ENCODE data around the gene PNLDC1.

Gene PNLDC1

GRCh38 chr6:159800141-159800865, at the start of gene PNLDC1:
Gene PNLDC1 (plus strand): TSS chr6:159800276. CDS start chr6:159800308, 32 bp downstream.
- DNase-seq = no peak

GRCh38 chr6:159751448-159751847, 48.6 kb upstream of the PNLDC1 start:
- no peak for DNase-seq

GRCh38 chr6:159753081-159753872, 46.8 kb upstream of the PNLDC1 start:
- no peak for DNase-seq

GRCh38 chr6:159754401-159754800, 45.7 kb upstream of the PNLDC1 start:
- no peak for DNase-seq

GRCh38 chr6:159754959-159755914, 44.8 kb upstream of the PNLDC1 start:
- DNase-seq = no peak

GRCh38 chr6:159756508-159756907, 43.6 kb upstream of the PNLDC1 start:
- no peak for DNase-seq

GRCh38 chr6:159758031-159759001, 41.8 kb upstream of the PNLDC1 start:
- peak; percentile 80 for DNase-seq

- DNase-seq = no peak
These were observed 40.4 kb upstream of the PNLDC1 start for GRCh38 chr6:159759645-159760044.

GRCh38 chr6:159760602-159761057, 39.4 kb upstream of the PNLDC1 start:
- peak; percentile 94 for DNase-seq

GRCh38 chr6:159761129-159761872, 38.8 kb upstream of the PNLDC1 start:
- DNase-seq = peak; percentile 73

- peak; percentile 98 for DNase-seq
These were observed 38.0 kb upstream of the PNLDC1 start, which contains the start of gene ACAT2 for GRCh38 chr6:159761873-159762680. Gene ACAT2 (plus strand): TSS chr6:159762045. CDS start chr6:159762088, 43 bp downstream.

- DNase-seq = peak; percentile 56
These were observed 37.3 kb upstream of the PNLDC1 start for GRCh38 chr6:159762681-159763293.

- DNase-seq = no peak
These were observed 33.2 kb upstream of the PNLDC1 start for GRCh38 chr6:159766906-159767305.

- no peak for DNase-seq
These were observed 30.6 kb upstream of the PNLDC1 start for GRCh38 chr6:159769470-159769869.

GRCh38 chr6:159772196-159772595, 27.9 kb upstream of the PNLDC1 start:
- no peak for DNase-seq

GRCh38 chr6:159777240-159777904, 22.7 kb upstream of the PNLDC1 start:
- DNase-seq = no peak

GRCh38 chr6:159778131-159778530, 21.9 kb upstream of the PNLDC1 start:
- no peak for DNase-seq

- no peak for DNase-seq
These were observed 21.5 kb upstream of the PNLDC1 start for GRCh38 chr6:159778542-159779103.

Data from islet precursor cell (in vitro differentiated cells).